Measurements from ENCODE around the gene LSM8.

GRCh38 chr7:118233799-118234198, 49.8 kb downstream of the LSM8 start:
- no peak for TF ChIP-seq POLR2A (IDR thresholded peaks at IDR 0.05)
- no peak for TF ChIP-seq CTCF (IDR thresholded peaks at IDR 0.05)

All from testis (tissue), 2 donors.